Cardiac muscle cell (in vitro differentiated cells and primary cell): ENCODE data around the gene NPFFR1. TPM values are rescaled to one million over a fixed set of nuclear protein-coding genes. Genes with fewer than 3 reads are reported as not detected.

ENCODE experiments used
- DNase-seq, 2 donors: peaks; one replicate each; pipeline versions ENCODE4 v3.0.0 to v3.0.0-alpha.2; 2010 to 2017; ENCODE audit warnings: low read depth in 1 of 2, low spot score in 1 of 2
- H3K27ac ChIP-seq: fragments of 200-600 bp; sonication (generic); 2 replicates; pipeline ENCODE4 v1.5.1; 2016
- H3K27me3 ChIP-seq: fragments of 200-600 bp; sonication (generic); 2 replicates; pipeline ENCODE4 v1.6.0; 2016; ENCODE audit warnings: control low read depth
- H3K36me3 ChIP-seq: fragments of 200-600 bp; sonication (generic); 2 replicates; pipeline ENCODE4 v1.5.1; 2016; ENCODE audit warnings: control low read depth
- H3K4me1 ChIP-seq: fragments of 200-600 bp; sonication (generic); 2 replicates; pipeline ENCODE4 v1.8.1; 2017; ENCODE audit warnings: low read depth, mild to moderate bottlenecking, mixed run types
- H3K4me3 ChIP-seq: fragments of 200-600 bp; sonication (generic); 2 replicates; pipeline ENCODE4 v1.5.1; 2016; ENCODE audit warnings: mild to moderate bottlenecking
- H3K9me3 ChIP-seq: fragments of 200-600 bp; sonication (generic); 2 replicates; pipeline ENCODE4 v1.5.1; 2017; ENCODE audit warnings: low read depth, mild to moderate bottlenecking, control low read depth
- CTCF ChIP-seq: IDR thresholded peaks from 2 replicates; pipeline ENCODE4 v1.5.1; 2012; ENCODE audit warnings: low read depth, mild to moderate bottlenecking, low read length
- polyA plus RNA-seq: library from polyadenylated mRNA; unstranded; fragments of >200 nt; fragmentation: Nextera tagmentation; extraction: Ambion mirVana; gene quantifications from 2 replicates; pipeline ENCODE4 v1.2.1, GENCODE V29; 2016
- total RNA-seq: library from RNA; depleted of rRNA; stranded (reverse); fragments of >200 nt; gene quantifications from 2 replicates; pipeline ENCODE4 v1.2.3, GENCODE V29; 2016

NPFFR1 gene
- total and polyA plus RNA-seq, 2 experiments from 2014 or later: not detected

- H3K9me3 ChIP-seq: no peaks in the 10 kb centered on the region
- no peak for DNase-seq
- no peak overlapping the region for H3K4me3 ChIP-seq
- H3K27me3 ChIP-seq: no peaks in the 10 kb centered on the region
- no peaks in the 10 kb centered on the region for H3K36me3 ChIP-seq
- TF ChIP-seq CTCF: no peak
- no peaks in the 10 kb centered on the region for H3K4me1 ChIP-seq
- no peak overlapping the region for H3K27ac ChIP-seq
Observed at GRCh38 chr10:70323138-70323696, 39.4 kb upstream of the NPFFR1 start.

- Histone ChIP-seq H3K36me3 (no peaks in the 10 kb centered on the region), H3K27me3 (no peaks in the 10 kb centered on the region), H3K27ac (no peak overlapping the region), H3K4me1 (no peaks in the 10 kb centered on the region), H3K9me3 (no peaks in the 10 kb centered on the region), H3K4me3 (no peak overlapping the region)
- TF ChIP-seq CTCF: no peak
- DNase-seq: no peak
Observed at GRCh38 chr10:70321897-70322890, 38.4 kb upstream of the NPFFR1 start.

GRCh38 chr10:70321233-70321632 lies 37.4 kb upstream of the NPFFR1 start:
- no peak overlapping the region for H3K4me3 ChIP-seq
- no peak for DNase-seq
- H3K9me3 ChIP-seq: no peaks in the 10 kb centered on the region
- TF ChIP-seq CTCF: no peak
- H3K27ac ChIP-seq: no peak overlapping the region
- no peaks in the 10 kb centered on the region for H3K27me3 ChIP-seq
- no peaks in the 10 kb centered on the region for H3K4me1 ChIP-seq
- no peaks in the 10 kb centered on the region for H3K36me3 ChIP-seq

GRCh38 chr10:70320751-70321150 lies 36.9 kb upstream of the NPFFR1 start:
- H3K4me3 ChIP-seq: no peak overlapping the region
- DNase-seq: no peak
- H3K36me3 ChIP-seq: no peaks in the 10 kb centered on the region
- H3K9me3 ChIP-seq: no peaks in the 10 kb centered on the region
- no peak for TF ChIP-seq CTCF
- no peaks in the 10 kb centered on the region for H3K4me1 ChIP-seq
- H3K27me3 ChIP-seq: no peaks in the 10 kb centered on the region
- H3K27ac ChIP-seq: no peak overlapping the region

- H3K4me3 ChIP-seq: no peak overlapping the region
Observed at GRCh38 chr10:70319824-70320223, 36.0 kb upstream of the NPFFR1 start.

More at GRCh38 chr10:70319824-70320223, 36.0 kb upstream of the NPFFR1 start:
- TF ChIP-seq CTCF: no peak
- H3K9me3 ChIP-seq: no peaks in the 10 kb centered on the region
- DNase-seq: no peak
- H3K4me1 ChIP-seq: no peaks in the 10 kb centered on the region
- H3K27ac ChIP-seq: no peak overlapping the region
- H3K27me3 ChIP-seq: no peaks in the 10 kb centered on the region
- no peaks in the 10 kb centered on the region for H3K36me3 ChIP-seq
